ENCODE measurements around the gene SLC38A10.

SLC38A10 gene

DNA sequence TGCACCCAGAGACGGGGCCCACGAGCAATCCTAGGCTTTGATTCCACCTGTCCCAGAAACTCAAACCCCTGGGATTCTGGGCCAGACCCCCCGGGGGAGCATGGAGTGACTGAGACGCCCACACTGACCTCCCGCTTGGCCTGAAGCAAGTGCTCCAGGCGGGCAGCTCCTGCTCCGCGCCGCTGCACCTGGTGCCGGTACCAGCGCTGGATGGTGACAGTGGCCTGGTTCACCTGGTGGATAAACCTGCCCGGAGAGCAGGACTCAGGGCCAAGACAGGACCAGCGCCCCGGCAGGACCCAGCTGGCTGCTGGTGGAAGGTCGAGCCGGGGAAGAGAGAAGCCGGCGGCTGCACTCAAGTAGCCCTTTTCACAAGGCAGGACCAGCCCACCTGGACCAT, 94.9 kb downstream of the SLC38A10 start:
- DNase-seq: no peak

DNA sequence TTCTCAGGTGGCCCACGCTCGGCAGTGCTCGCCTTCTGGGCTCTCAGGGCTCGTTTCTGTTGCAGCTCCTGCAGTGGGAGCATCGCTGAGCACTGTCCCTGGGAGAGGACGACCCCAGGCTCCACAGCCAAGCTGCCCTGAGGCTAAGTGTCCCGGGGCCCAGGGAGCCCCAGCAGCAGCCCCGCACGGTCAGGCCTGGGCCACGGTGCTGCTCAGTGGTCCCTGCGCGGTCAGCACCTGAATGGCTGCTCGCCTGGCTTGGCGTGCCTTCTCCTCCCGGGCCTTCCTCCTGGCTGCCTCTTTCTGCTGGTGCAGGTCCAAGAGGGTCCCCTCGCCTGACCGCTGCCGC, 95.7 kb downstream of the SLC38A10 start:
- no peak for DNase-seq

DNA sequence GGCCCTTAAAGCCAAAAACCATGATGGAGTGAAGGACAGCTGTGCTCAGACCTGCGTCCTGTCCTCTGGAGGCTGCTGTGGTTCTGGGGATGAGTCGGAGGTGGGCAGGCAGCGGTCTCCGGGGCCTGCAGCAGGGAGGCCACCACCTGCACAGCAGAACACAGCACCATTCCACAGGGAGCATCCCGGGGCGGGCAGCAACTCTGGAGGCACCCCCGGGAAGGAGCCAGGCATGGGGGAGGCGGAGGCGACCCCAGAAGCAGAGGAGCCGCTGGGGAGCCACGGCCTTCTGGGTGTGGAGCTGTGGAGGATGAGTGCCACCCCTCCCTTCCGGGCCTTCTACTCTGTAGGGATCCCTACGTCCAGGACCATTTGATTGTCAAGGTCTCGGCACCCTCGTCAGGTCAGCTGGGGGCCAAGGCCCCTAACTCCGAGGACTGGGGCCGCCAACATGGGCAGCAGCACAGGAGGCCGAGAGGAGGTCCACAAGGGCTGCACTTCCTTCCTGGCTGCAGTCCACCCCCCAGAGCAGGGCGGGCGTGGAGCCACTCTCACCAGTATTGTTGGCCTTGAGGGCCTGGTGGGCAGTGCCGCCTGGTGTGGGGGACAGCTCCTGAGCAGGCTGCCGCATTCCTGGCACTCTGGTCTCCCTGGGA, 96.2 kb downstream of the SLC38A10 start:
- no peak for DNase-seq

DNA sequence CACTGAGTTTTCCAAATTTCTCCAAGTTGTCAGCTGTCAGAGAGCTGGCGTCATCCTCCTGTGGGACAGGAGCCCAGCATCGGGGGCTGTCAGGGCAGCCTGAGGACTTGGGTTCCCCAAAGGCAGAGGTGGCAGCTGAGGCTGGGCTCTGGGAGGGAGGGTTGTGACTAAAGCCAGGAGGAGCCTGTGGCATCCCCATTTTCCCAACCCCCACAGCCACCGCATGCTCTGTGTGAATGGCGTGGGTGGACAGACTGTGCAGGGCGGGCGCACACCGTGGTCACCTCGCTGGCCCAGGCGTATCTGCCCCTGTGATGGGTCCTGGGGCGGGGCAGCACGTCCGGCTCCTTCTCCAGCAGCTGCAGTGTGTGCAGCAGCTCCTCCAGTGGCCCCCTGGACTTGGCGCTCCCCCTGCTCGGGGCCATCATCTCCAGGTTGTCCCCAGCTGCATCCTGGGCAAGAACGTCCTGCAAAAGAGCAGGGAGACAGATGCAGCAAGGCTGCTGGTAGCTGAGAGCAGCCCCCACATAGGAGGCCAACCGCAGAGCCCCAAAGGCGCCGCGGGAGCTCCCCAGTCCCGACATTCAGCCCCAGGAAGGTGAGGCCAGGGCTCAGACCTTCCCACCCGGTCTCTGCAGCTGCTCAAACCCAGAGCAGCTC, 97.1 kb downstream of the SLC38A10 start:
- DNase-seq: no peak

DNA sequence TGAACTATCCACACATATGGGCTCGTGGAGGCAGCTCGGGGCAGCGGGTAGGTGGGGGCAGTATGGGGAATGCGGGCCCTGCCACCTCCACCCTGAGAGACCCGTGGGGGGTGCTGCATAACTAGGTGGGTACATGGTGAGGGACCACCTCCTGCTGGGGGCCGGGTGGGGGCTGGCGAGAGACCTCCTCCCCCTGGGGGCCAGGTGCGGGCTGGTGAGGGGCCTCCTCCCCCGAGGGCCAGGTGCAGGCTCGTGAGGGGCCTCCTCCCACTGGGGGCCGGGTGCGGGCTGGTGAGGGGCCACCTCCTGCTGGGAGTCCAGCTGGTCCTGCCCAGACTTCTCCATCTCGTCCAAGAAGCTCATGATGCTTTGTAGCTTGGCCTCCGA, 97.7 kb downstream of the SLC38A10 start:
- DNase-seq: no peak

DNA sequence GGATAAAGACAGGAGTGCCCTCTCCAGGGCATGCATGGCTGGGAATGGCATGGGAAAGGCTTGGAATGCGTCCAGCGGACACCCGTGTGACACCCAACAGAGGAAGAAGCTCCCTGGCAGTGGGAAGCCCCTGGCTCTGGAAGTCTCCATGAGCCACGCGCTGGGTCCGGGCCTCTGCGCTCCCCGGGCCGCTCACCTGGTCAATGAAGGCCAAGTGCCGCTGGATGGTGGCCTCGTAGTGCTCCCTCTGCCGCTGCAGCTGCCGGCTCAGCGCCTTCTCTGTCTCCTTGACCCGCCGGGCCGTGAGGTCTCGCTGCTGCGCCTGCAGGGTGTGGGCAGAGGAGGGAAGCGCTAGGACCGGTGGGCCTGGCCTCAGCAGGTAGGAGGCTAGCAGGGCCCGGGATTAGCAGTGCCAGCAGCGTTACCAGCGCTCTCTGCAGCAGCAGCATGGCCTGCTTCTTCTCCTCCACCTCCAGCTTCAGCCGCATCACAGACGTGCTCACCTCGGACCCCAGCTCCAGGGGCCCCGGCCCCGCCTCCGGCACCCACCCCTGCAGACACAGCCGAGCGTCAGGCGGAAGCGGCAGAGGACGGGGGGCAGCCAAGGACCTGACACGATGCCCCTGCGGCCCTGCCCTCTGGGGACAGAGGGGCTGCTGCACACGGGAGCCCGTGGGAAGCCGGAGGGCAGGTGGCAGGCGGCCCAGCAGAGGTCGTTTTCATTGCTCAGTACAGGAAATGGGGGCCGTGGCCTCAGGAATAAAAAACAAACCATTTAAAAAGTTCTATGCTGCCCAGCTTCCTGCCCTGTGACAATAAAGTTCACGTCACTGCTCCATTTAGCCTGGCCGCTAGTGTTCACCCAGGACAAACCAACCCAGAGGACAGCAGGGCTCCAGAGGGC, 98.3 kb downstream of the SLC38A10 start:
- no peak for DNase-seq

DNA sequence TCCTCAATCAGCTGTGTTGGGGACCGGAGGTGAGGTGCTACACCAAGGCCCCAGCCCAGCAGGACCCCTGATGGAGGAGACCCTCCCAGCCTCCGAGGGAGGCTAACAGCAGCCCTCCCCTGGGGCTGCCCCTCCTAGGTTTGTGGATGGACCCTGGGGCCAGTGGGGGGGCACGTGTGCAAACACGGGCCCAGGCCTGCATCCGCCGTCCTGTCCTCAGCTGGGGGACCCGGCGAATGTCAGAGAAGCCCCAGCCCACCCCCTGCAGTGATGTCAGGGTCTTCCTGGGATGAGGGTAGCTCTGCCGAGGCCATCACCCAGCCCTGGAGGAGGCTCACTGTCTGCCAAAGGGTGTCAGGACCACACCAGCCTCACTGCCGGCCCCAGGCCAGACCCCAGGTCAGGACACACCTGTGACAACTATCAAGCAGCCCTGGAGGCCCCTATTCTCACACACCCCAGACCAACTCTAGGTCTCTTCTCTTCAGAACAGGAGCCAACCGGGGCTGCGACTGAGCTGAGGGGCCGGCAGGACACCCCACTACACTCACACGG, 99.1 kb downstream of the SLC38A10 start:
- no peak for DNase-seq

Measured in effector CD4-positive, alpha-beta T cell (primary cell).